HG03175 (cell line): ENCODE data around the gene CCM2.

ENCODE experiments used
- ATAC-seq: cut with Tn5 transposase; IDR thresholded peaks from one replicate; pipeline ENCODE4 v1.9.1; 2021; ENCODE audit warnings: mild to moderate bottlenecking, moderate library complexity; ENCODE audit not compliant: unreplicated experiment

CCM2 gene

GRCh38 chr7:45061806-45062425 lies 61.9 kb downstream of the CCM2 start:
- no peak for ATAC-seq

- ATAC-seq = no peak
Observed at GRCh38 chr7:45064047-45064725, 64.2 kb downstream of the CCM2 start.

- no peak for ATAC-seq
Observed at GRCh38 chr7:45065031-45065995, 65.3 kb downstream of the CCM2 start.

- no peak for ATAC-seq
Observed at GRCh38 chr7:45066409-45066808, 66.4 kb downstream of the CCM2 start.

GRCh38 chr7:45067582-45067981 lies 67.6 kb downstream of the CCM2 start:
- no peak for ATAC-seq

- no peak for ATAC-seq
Observed at GRCh38 chr7:45068236-45069023, 68.4 kb downstream of the CCM2 start.

- ATAC-seq = no peak
Observed at GRCh38 chr7:45069444-45070253, 69.6 kb downstream of the CCM2 start.

GRCh38 chr7:45070254-45070642 lies 70.2 kb downstream of the CCM2 start:
- no peak for ATAC-seq

- no peak for ATAC-seq
Observed at GRCh38 chr7:45071528-45071927, 71.5 kb downstream of the CCM2 start.

- ATAC-seq = no peak
Observed at GRCh38 chr7:45072131-45073030, 72.4 kb downstream of the CCM2 start.

- ATAC-seq = no peak
Observed at GRCh38 chr7:45073031-45073785, 73.2 kb downstream of the CCM2 start.

GRCh38 chr7:45073786-45074527 lies 74.0 kb downstream of the CCM2 start:
- ATAC-seq = no peak

GRCh38 chr7:45074528-45075354 lies 74.7 kb downstream of the CCM2 start:
- ATAC-seq = no peak

GRCh38 chr7:45075355-45075644 lies 75.3 kb downstream of the CCM2 start:
- ATAC-seq = no peak

GRCh38 chr7:45075871-45076796 lies 76.1 kb downstream of the CCM2 start:
- no peak for ATAC-seq

- ATAC-seq = no peak
Observed at GRCh38 chr7:45076946-45077345, 76.9 kb downstream of the CCM2 start.
